Sciatic nerve (tissue), 2 donors: ENCODE data around the gene DRC1. TPM values are rescaled to one million over a fixed set of nuclear protein-coding genes. Genes with fewer than 3 reads are reported as not detected.

Experiments used
- ATAC-seq: fragments of 200-7000 bp; cut with Tn5 transposase; one replicate; pipeline ENCODE4 v1.9.1; 2020; ENCODE audit warnings: mild to moderate bottlenecking, moderate library complexity
- DNase-seq: peaks from one replicate; pipeline ENCODE4 v3.0.0-alpha.2; 2020; ENCODE audit warnings: low spot score
- intact Hi-C: fragments of 100-400 bp; cut with DNase I; formaldehyde crosslinking; loops from one replicate; pipeline ENCODE4 v1.14.2; 2022
- total RNA-seq: library from RNA; stranded (reverse); fragmentation: NEBNext Ultra II Directional; extraction: Animal tissue kit (Norgen Biotek cat#: 25700); gene quantifications from one replicate; pipeline ENCODE4 v1.2.1, GENCODE V29; 2021
- donor health status: DM: no; HTN: no; CAD: no.
- donor health status: DM: no; HTN: no; CAD: no.

Gene DRC1
- total RNA-seq, 1 donor from 2014 or later = 3.7 TPM

DNA sequence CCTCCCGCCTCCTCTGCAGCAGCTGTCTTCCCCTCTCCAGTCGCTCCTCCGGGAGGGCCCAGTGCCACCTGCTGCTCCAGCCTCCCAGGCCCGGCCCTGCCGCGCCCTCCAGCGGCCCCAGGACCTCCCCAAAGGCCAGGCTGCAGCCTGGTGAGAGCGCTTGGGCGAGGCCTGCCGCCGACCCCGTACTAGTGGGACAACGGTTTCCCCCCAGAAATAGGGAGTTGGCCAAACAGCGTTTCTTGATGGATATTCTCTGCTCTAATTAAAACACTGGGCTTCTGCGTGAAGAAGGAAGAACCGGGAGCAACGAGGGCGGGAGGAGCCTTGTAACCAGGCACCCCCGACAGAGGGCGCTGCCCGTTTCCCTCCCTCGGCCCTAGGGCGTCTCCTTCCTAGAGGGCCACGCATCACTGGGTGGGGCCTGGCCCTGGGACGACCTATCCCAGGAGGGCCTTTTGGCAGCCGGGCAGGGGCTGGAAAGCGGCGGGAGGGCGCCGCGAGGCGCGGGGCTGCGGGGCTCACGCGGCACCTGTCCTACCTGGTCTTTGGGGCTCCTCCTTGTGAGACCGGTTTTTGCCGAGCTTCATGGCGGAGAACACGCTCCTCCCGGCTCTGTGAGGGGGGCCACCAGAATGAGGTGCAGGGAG is 101.6 kb downstream of the DRC1 start:
- peak; percentile 90 for ATAC-seq
- intact Hi-C loops = no loop called here

DNA sequence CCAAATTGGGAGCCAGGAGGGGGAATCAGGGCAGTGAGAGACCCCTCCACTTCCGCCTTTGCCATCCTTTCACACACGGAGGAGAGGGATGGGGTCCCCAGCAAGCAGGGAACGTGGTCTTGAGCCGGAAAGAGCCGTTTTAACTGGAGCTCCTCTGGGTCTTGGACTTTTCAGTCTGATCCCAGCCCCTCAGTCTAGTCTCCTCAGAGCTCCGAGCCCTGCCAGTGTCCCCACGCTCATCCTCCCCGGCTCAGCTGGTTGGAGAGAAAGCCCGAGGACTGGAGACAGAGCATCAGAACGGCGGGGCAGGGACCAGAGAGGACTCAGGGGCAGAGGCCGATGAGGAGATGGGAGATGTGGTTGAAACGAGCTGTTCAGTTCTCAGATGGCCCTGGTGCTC is 102.3 kb downstream of the DRC1 start:
- DNase-seq (no peak), ATAC-seq (peak; percentile 20)
- intact Hi-C loops = no loop called here

More for the DNA sequence above, 101.6 kb downstream of the DRC1 start:
- DNase-seq = peak; percentile 85

DNA sequence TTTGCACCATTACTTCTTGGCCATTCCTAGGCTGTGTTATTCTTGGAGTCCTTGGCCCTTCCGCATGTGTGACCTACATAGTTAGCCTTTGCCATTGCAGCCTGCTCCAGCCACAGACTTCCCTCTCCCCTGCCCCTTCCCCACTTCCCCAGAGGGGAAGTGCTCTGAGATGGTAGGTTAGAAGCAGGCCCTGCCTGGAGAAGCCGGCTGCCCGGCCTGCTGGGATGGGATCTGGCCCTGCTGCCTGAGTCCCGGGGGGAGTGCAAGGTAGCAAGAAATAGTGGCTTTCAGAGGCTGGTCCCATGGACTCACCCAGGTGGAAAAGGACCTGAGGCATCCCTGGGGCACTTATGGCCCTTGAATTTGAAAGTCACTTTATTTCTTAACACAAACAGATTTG is 104.6 kb downstream of the DRC1 start:
- ATAC-seq (no peak), DNase-seq (no peak)
- intact Hi-C loops = no loop called here

Other genes with a start within 250 kb of the DRC1 start
- gene GAREM2, start 228.8 kb upstream of the DRC1 start, total RNA-seq = 6.8 TPM
- 107 TPM for gene HADHA, start 157.3 kb upstream of the DRC1 start, total RNA-seq
- 85.6 TPM for gene HADHB, start 157.0 kb upstream of the DRC1 start, total RNA-seq
- gene SELENOI, start 55.8 kb upstream of the DRC1 start, total RNA-seq = 30.2 TPM
- gene ADGRF3, start 55.1 kb upstream of the DRC1 start, total RNA-seq = not detected
- gene OTOF, start 76.2 kb downstream of the DRC1 start, total RNA-seq = 0.13 TPM
- not detected for gene CIB4, start 239.4 kb downstream of the DRC1 start, total RNA-seq